NCI-H460 (cell line): Measurements from ENCODE around the gene MT1X. TPM values are rescaled to one million over a fixed set of nuclear protein-coding genes. Genes with fewer than 3 reads are reported as not detected.

ENCODE experiments used
- DNase-seq: peaks from one replicate; pipeline ENCODE4 v3.0.0-alpha.2; 2016; ENCODE audit warnings: low read depth; ENCODE audit errors: extremely low read depth
- polyA plus RNA-seq: library from polyadenylated mRNA; depleted of rRNA; stranded (reverse); fragments of >200 nt; gene quantifications from 2 replicates; pipeline ENCODE4 v1.2.3, GENCODE V29; 2014; cell fraction: nucleus; rRNA removed
- total RNA-seq: library from RNA; depleted of rRNA; stranded (reverse); fragments of >200 nt; shearing (Covaris generic); gene quantifications from 2 replicates; pipeline ENCODE4 v1.2.3, GENCODE V29; 2014; rRNA removed

Gene MT1X
- 5.6 and 11.3 TPM in 2 replicates for total RNA-seq
- 0.65 TPM in 1 of 2 replicates, not detected in the other for polyA plus RNA-seq

- DNase-seq = peak; percentile 83
Measured at GRCh38 chr16:56681939-56682702, at the start of gene MT1X. MT1X (plus strand) TSS chr16:56682470; CDS start chr16:56682541, 71 bp downstream.

GRCh38 chr16:56632848-56633365 is 49.4 kb upstream of the MT1X start:
- no peak for DNase-seq

- no peak for DNase-seq
Measured at GRCh38 chr16:56633535-56633934, 48.7 kb upstream of the MT1X start.

- no peak for DNase-seq
Measured at GRCh38 chr16:56634715-56635440, 47.4 kb upstream of the MT1X start.

GRCh38 chr16:56635441-56635967 is 46.8 kb upstream of the MT1X start:
- DNase-seq = no peak

- no peak for DNase-seq
Measured at GRCh38 chr16:56636616-56637413, 45.5 kb upstream of the MT1X start.

- peak; percentile 49 for DNase-seq
Measured at GRCh38 chr16:56637814-56638750, 44.2 kb upstream of the MT1X start, which contains the start of gene MT1A. MT1A (plus strand) TSS chr16:56638666; CDS start chr16:56638739, 73 bp downstream.

GRCh38 chr16:56639045-56639444 is 43.2 kb upstream of the MT1X start:
- no peak for DNase-seq

- DNase-seq = no peak
Measured at GRCh38 chr16:56640076-56640475, 42.2 kb upstream of the MT1X start.

GRCh38 chr16:56641166-56641565 is 41.1 kb upstream of the MT1X start:
- no peak for DNase-seq

- DNase-seq = peak; percentile 87
Measured at GRCh38 chr16:56643080-56643778, 39.0 kb upstream of the MT1X start.

GRCh38 chr16:56643833-56644232 is 38.4 kb upstream of the MT1X start:
- DNase-seq = no peak

GRCh38 chr16:56645311-56645710 is 37.0 kb upstream of the MT1X start:
- DNase-seq = no peak

- no peak for DNase-seq
Measured at GRCh38 chr16:56645838-56646237, 36.4 kb upstream of the MT1X start.

GRCh38 chr16:56647641-56648431 is 34.4 kb upstream of the MT1X start:
- no peak for DNase-seq

GRCh38 chr16:56649271-56649670 is 33.0 kb upstream of the MT1X start:
- no peak for DNase-seq

GRCh38 chr16:56649820-56650219 is 32.5 kb upstream of the MT1X start:
- no peak for DNase-seq

GRCh38 chr16:56651586-56651985 is 30.7 kb upstream of the MT1X start, which contains the start of gene MT1B:
MT1B (plus strand) TSS chr16:56651886; CDS start chr16:56651954, 68 bp downstream.
- DNase-seq = no peak
